CD14-positive monocyte (primary cell): ENCODE results near the gene UBXN7. TPM values are rescaled to one million over a fixed set of nuclear protein-coding genes. Genes with fewer than 3 reads are reported as not detected.

Source experiments
- DNase-seq, 3 donors: peaks; one replicate each; pipeline ENCODE4 v3.0.0-alpha.2; 2011 to 2022
- H2AFZ ChIP-seq: 2 replicates; pipeline ENCODE4 v1.6.0; 2012; ENCODE audit warnings: mild to moderate bottlenecking, low read depth, low read length, inconsistent platforms; ENCODE audit not compliant: insufficient read depth, poor library complexity, severe bottlenecking
- H3K27ac ChIP-seq, 2 donors: 1 replicate in 1 of 2; 2 replicates in 1 of 2; pipeline ENCODE4 v1.5.1; 2012 to 2013; ENCODE audit warnings: low read length in 2 of 2, control low read depth in 1 of 2, inconsistent platforms in 1 of 2, low read depth in 1 of 2, mild to moderate bottlenecking in 1 of 2
- H3K27me3 ChIP-seq, 2 donors: one replicate each; pipeline versions ENCODE4 v1.6.0 to v1.6.1; 2011 to 2013; ENCODE audit warnings: low read length in 2 of 2; ENCODE audit not compliant: control insufficient read depth in 2 of 2, insufficient read depth in 2 of 2
- H3K36me3 ChIP-seq, 2 donors: replicated peaks in 1 of 2; 1 replicate in 1 of 2; 2 replicates in 1 of 2; pipeline versions ENCODE4 v1.5.1 to v1.6.1; 2012 to 2013; ENCODE audit warnings: low read length in 2 of 2, control low read depth in 1 of 2, inconsistent platforms in 1 of 2, mild to moderate bottlenecking in 1 of 2; ENCODE audit not compliant: insufficient read depth in 2 of 2, control insufficient read depth in 1 of 2
- H3K4me1 ChIP-seq, 2 donors: 1 replicate in 1 of 2; 2 replicates in 1 of 2; pipeline versions ENCODE4 v1.5.1 to v1.6.1; 2012 to 2013; ENCODE audit warnings: low read length in 2 of 2, control low read depth in 1 of 2, inconsistent platforms in 1 of 2, mild to moderate bottlenecking in 1 of 2, moderate library complexity in 1 of 2; ENCODE audit not compliant: insufficient read depth in 2 of 2, control insufficient read depth in 1 of 2
- H3K4me2 ChIP-seq: replicated peaks from 2 replicates; pipeline ENCODE3; 2012; ENCODE audit warnings: low read length, moderate library complexity, mild to moderate bottlenecking; ENCODE audit not compliant: poor library complexity, severe bottlenecking; ENCODE audit errors: extremely low read depth
- H3K4me3 ChIP-seq, 3 experiments: fragments of 200-600 bp in 1 of 3; sonication (generic) in 1 of 3; replicated peaks in 1 of 3; 1 replicate in 2 of 3; 2 replicates in 1 of 3; pipeline ENCODE4 v1.5.1; 2011 to 2013; ENCODE audit warnings: low read length in 3 of 3, mild to moderate bottlenecking in 3 of 3, control low read depth in 2 of 3, low read depth in 2 of 3, inconsistent platforms in 1 of 3, moderate library complexity in 1 of 3
- H3K79me2 ChIP-seq: 2 replicates; pipeline ENCODE4 v1.6.0; 2012; ENCODE audit warnings: mild to moderate bottlenecking, control low read depth, inconsistent platforms, low read length, moderate library complexity; ENCODE audit not compliant: insufficient read depth
- H3K9ac ChIP-seq: 2 replicates; pipeline ENCODE4 v1.6.0; 2017; ENCODE audit warnings: low read length, mild to moderate bottlenecking; ENCODE audit not compliant: insufficient read depth, poor library complexity, severe bottlenecking
- H3K9me3 ChIP-seq, 2 donors: replicated peaks in 1 of 2; 1 replicate in 1 of 2; 2 replicates in 1 of 2; pipeline versions ENCODE4 v1.5.1 to v1.6.1; 2012 to 2013; ENCODE audit warnings: low read length in 2 of 2, control low read depth in 1 of 2; ENCODE audit not compliant: control insufficient read depth in 1 of 2, insufficient read depth in 1 of 2
- H4K20me1 ChIP-seq: 2 replicates; pipeline ENCODE4 v1.6.0; 2012; ENCODE audit warnings: mild to moderate bottlenecking, low read length, control low read depth, moderate library complexity; ENCODE audit not compliant: insufficient read depth
- H3K27ac Mint-ChIP-seq, 7 donors: one replicate each; pipeline ENCODE4 v1.8.0; 2020; ENCODE audit warnings: mild to moderate bottlenecking in 7 of 7, mixed read lengths in 7 of 7, moderate library complexity in 6 of 7, inconsistent platforms in 2 of 7
- H3K27me3 Mint-ChIP-seq, 3 donors: one replicate each; pipeline ENCODE4 v1.8.0; 2021 to 2022; ENCODE audit warnings: low read depth in 3 of 3, mild to moderate bottlenecking in 3 of 3, mixed read lengths in 3 of 3, moderate library complexity in 3 of 3, inconsistent platforms in 1 of 3
- H3K36me3 Mint-ChIP-seq, 2 donors: one replicate each; pipeline ENCODE4 v1.8.0; 2020; ENCODE audit warnings: mixed read lengths in 2 of 2, inconsistent platforms in 1 of 2, mild to moderate bottlenecking in 1 of 2
- H3K4me1 Mint-ChIP-seq: one replicate; pipeline ENCODE4 v1.8.0; 2020; ENCODE audit warnings: mild to moderate bottlenecking, mixed read lengths
- H3K4me3 Mint-ChIP-seq, 2 donors: one replicate each; pipeline ENCODE4 v1.8.0; 2020; ENCODE audit warnings: mild to moderate bottlenecking in 2 of 2, mixed read lengths in 2 of 2, moderate library complexity in 1 of 2
- H3K9me3 Mint-ChIP-seq, 7 donors: one replicate each; pipeline ENCODE4 v1.8.0; 2020 to 2022; ENCODE audit warnings: mixed read lengths in 7 of 7, mild to moderate bottlenecking in 6 of 7, moderate library complexity in 6 of 7, inconsistent platforms in 2 of 7
- CTCF ChIP-seq: fragments of 200-600 bp; IDR thresholded peaks from one replicate; pipeline ENCODE4 v1.8.0; 2022; ENCODE audit warnings: antibody characterized with exemption, mild to moderate bottlenecking
- WGBS: methylation state at CpG from one replicate; pipeline ENCODE4 v1.1.5; 2013; ENCODE audit warnings: missing lambda C conversion rate; ENCODE audit not compliant: insufficient coverage; 5-methylcytosine and 5-hydroxymethylcytosine counted together
- intact Hi-C, 2 donors: fragments of 100-400 bp; cut with micrococcal nuclease; formaldehyde crosslinking; loops; one replicate each; pipeline versions ENCODE4 v1.15.0 to v1.15.1; 2023
- polyA plus RNA-seq, 3 donors: library from polyadenylated mRNA; depleted of rRNA in 1 of 3; unstranded in 2 of 3; stranded (reverse) in 1 of 3; fragments of 300-500 nt in 2 of 3; fragments of >200 nt in 1 of 3; fragmentation: Illumina TruSeq in 2 of 3; gene quantifications; 1 replicate in 2 of 3; 2 replicates in 1 of 3; pipeline ENCODE4 v1.2.3, GENCODE V29; 2012 to 2021

Gene UBXN7
- polyA plus RNA-seq, 3 donors = 10.5 to 15.8 (median 13.6) TPM

- Histone ChIP-seq H3K36me3 (no peaks in the 10 kb centered on the region), H3K4me1 (peaks cover 24 to 26% of the 10 kb centered on the region in 2 donors), H2AFZ (no peak overlapping the region), H3K79me2 (no peaks in the 10 kb centered on the region), H3K9me3 (no peaks in the 10 kb centered on the region), H3K4me2 (no peak overlapping the region), H3K27me3 (no peaks in the 10 kb centered on the region), H3K9ac (no peak overlapping the region), H3K4me3 (no peak overlapping the region), H3K27ac (no peak overlapping the region), H4K20me1 (no peaks in the 10 kb centered on the region)
- peaks cover 0 to 2% (median 0%) of the 10 kb centered on the region in 7 donors for H3K9me3 Mint-ChIP-seq
- no peaks in the 10 kb centered on the region for H3K36me3 Mint-ChIP-seq
- no peak for TF ChIP-seq CTCF
- WGBS = 80% methylated on average over 1 of the region's 1 CpG
- no peak overlapping the region for H3K27ac Mint-ChIP-seq
- peaks cover 4 to 10% (median 7%) of the 10 kb centered on the region in 3 donors for H3K27me3 Mint-ChIP-seq
- no peak for DNase-seq
- peaks cover 25% of the 10 kb centered on the region for H3K4me1 Mint-ChIP-seq
- no peak overlapping the region for H3K4me3 Mint-ChIP-seq
- intact Hi-C loops = no loop called here
These were observed 97.2 kb downstream of the UBXN7 start for GRCh38 chr3:196334982-196335381.

- Histone ChIP-seq H3K4me3 (no peak overlapping the region), H3K79me2 (no peaks in the 10 kb centered on the region), H3K9ac (no peak overlapping the region), H3K4me1 (no peaks in the 10 kb centered on the region), H4K20me1 (no peaks in the 10 kb centered on the region), H3K4me2 (no peak overlapping the region), H3K36me3 (no peaks in the 10 kb centered on the region), H3K27me3 (no peaks in the 10 kb centered on the region), H3K9me3 (no peaks in the 10 kb centered on the region), H3K27ac (no peak overlapping the region), H2AFZ (no peak overlapping the region)
- no peak overlapping the region for H3K27ac Mint-ChIP-seq
- H3K27me3 Mint-ChIP-seq = peaks cover 0 to 11% (median 10%) of the 10 kb centered on the region in 3 donors
- TF ChIP-seq CTCF = no peak
- no peak for DNase-seq
- WGBS = 96% methylated on average over 5 of the region's 8 CpGs
- H3K4me3 Mint-ChIP-seq = no peak overlapping the region
- intact Hi-C loops = no loop called here
- H3K9me3 Mint-ChIP-seq = no peaks in the 10 kb centered on the region
- no peaks in the 10 kb centered on the region for H3K36me3 Mint-ChIP-seq
- H3K4me1 Mint-ChIP-seq = no peaks in the 10 kb centered on the region
These were observed 100.1 kb downstream of the UBXN7 start for GRCh38 chr3:196332168-196332567.
